DND-41 (cell line): ENCODE results near the gene ANXA2.

ENCODE experiments used
- ATAC-seq: fragments of 200-7000 bp; cut with Tn5 transposase; 3 replicates; pipeline ENCODE4 v1.9.1; 2021; ENCODE audit warnings: low read depth; ENCODE audit not compliant: insufficient read depth
- DNase-seq: peaks from one replicate; pipeline ENCODE4 v3.0.0-alpha.2; 2020
- H2AFZ ChIP-seq: 2 replicates; pipeline ENCODE4 v1.6.0; 2012; ENCODE audit warnings: low read depth, low read length
- H3K27ac ChIP-seq: 2 replicates; pipeline ENCODE4 v1.5.1; 2012; ENCODE audit warnings: low read length, inconsistent platforms
- H3K27me3 ChIP-seq: fragments of 200-600 bp; sonication (generic); 2 replicates; pipeline ENCODE4 v1.6.0; 2012; ENCODE audit warnings: low read length, mild to moderate bottlenecking, inconsistent platforms; ENCODE audit not compliant: insufficient read depth, poor library complexity
- H3K36me3 ChIP-seq: 2 replicates; pipeline ENCODE4 v1.5.1; 2012; ENCODE audit warnings: low read length, inconsistent platforms; ENCODE audit not compliant: insufficient read depth
- H3K4me1 ChIP-seq: 2 replicates; pipeline ENCODE4 v1.5.1; 2012; ENCODE audit warnings: mild to moderate bottlenecking, low read length; ENCODE audit not compliant: insufficient read depth
- H3K4me2 ChIP-seq: 2 replicates; pipeline ENCODE4 v1.6.0; 2012; ENCODE audit warnings: mild to moderate bottlenecking, moderate library complexity, low read length, inconsistent platforms; ENCODE audit not compliant: insufficient read depth
- H3K4me3 ChIP-seq, 2 experiments: fragments of 200-600 bp in 1 of 2; shearing (Covaris generic) in 1 of 2; 2 replicates each; pipeline ENCODE4 v1.5.1; 2012 to 2016; ENCODE audit warnings: inconsistent platforms in 2 of 2, low read length in 2 of 2, mild to moderate bottlenecking in 2 of 2, low read depth in 1 of 2, moderate library complexity in 1 of 2
- H3K79me2 ChIP-seq: 2 replicates; pipeline ENCODE4 v1.6.0; 2012; ENCODE audit warnings: low read length, inconsistent platforms; ENCODE audit not compliant: insufficient read depth
- H3K9ac ChIP-seq: 2 replicates; pipeline ENCODE4 v1.6.0; 2012; ENCODE audit warnings: low read depth, mild to moderate bottlenecking, inconsistent platforms, low read length, moderate library complexity
- H3K9me3 ChIP-seq: 2 replicates; pipeline ENCODE4 v1.5.1; 2012; ENCODE audit warnings: low read length, moderate library complexity, mild to moderate bottlenecking, inconsistent platforms; ENCODE audit not compliant: insufficient read depth, severe bottlenecking
- H4K20me1 ChIP-seq: 2 replicates; pipeline ENCODE4 v1.6.0; 2012; ENCODE audit warnings: low read length; ENCODE audit not compliant: insufficient read depth
- CTCF ChIP-seq: IDR thresholded peaks from 2 replicates; pipeline ENCODE4 v1.5.1; 2012; ENCODE audit warnings: borderline replicate concordance, low read length, moderate library complexity, mild to moderate bottlenecking; ENCODE audit not compliant: poor library complexity, severe bottlenecking; ENCODE audit errors: extremely low read depth
- EZH2 ChIP-seq: IDR thresholded peaks from 3 replicates; pipeline ENCODE4 v1.6.1; 2012; ENCODE audit warnings: borderline replicate concordance, low read depth, mild to moderate bottlenecking, moderate library complexity, low read length, inconsistent platforms; ENCODE audit not compliant: severe bottlenecking

ANXA2 gene

GRCh38 chr15:60428935-60429334, 31.1 kb upstream of the ANXA2 start:
- no peaks in the 10 kb centered on the region for H3K4me1 ChIP-seq
- H3K27ac ChIP-seq, result no peak overlapping the region
- no peak overlapping the region for H3K9ac ChIP-seq
- peaks cover 36% of the 10 kb centered on the region; the same call in 1 of the 2 replicates for H3K36me3 ChIP-seq
- no peaks in the 10 kb centered on the region for H4K20me1 ChIP-seq
- no peak for TF ChIP-seq EZH2
- no peak for TF ChIP-seq CTCF
- ATAC-seq, result no peak
- H2AFZ ChIP-seq, result no peak overlapping the region
- H3K9me3 ChIP-seq, result no peaks in the 10 kb centered on the region
- no peak for DNase-seq
- H3K79me2 ChIP-seq, result no peaks in the 10 kb centered on the region
- H3K4me2 ChIP-seq, result no peak overlapping the region
- no peak overlapping the region for H3K4me3 ChIP-seq
- no peaks in the 10 kb centered on the region for H3K27me3 ChIP-seq

GRCh38 chr15:60426870-60427508, 29.2 kb upstream of the ANXA2 start:
- Histone ChIP-seq H3K4me2 (no peak overlapping the region), H3K27ac (no peak overlapping the region), H3K4me1 (no peaks in the 10 kb centered on the region), H3K4me3 (no peak overlapping the region), H3K27me3 (no peaks in the 10 kb centered on the region), H3K9ac (no peak overlapping the region), H3K9me3 (no peaks in the 10 kb centered on the region), H3K36me3 (peaks cover 47% of the 10 kb centered on the region; the same call in 1 of the 2 replicates), H3K79me2 (no peaks in the 10 kb centered on the region), H4K20me1 (no peaks in the 10 kb centered on the region), H2AFZ (no peak overlapping the region)
- no peak for ATAC-seq
- DNase-seq, result no peak
- TF ChIP-seq EZH2 (no peak), CTCF (no peak)

GRCh38 chr15:60425461-60425860, 27.7 kb upstream of the ANXA2 start:
- no peak overlapping the region for H2AFZ ChIP-seq
- DNase-seq (no peak), ATAC-seq (no peak)
- H3K36me3 ChIP-seq, result peaks cover 44% of the 10 kb centered on the region; the same call in 1 of the 2 replicates
- H4K20me1 ChIP-seq, result no peaks in the 10 kb centered on the region
- TF ChIP-seq CTCF, result no peak
- TF ChIP-seq EZH2, result no peak
- H3K4me3 ChIP-seq, result no peak overlapping the region
- no peak overlapping the region for H3K27ac ChIP-seq
- H3K9me3 ChIP-seq, result no peaks in the 10 kb centered on the region
- H3K79me2 ChIP-seq, result no peaks in the 10 kb centered on the region
- no peak overlapping the region for H3K4me2 ChIP-seq
- no peak overlapping the region for H3K9ac ChIP-seq
- no peaks in the 10 kb centered on the region for H3K4me1 ChIP-seq
- no peaks in the 10 kb centered on the region for H3K27me3 ChIP-seq

GRCh38 chr15:60424006-60424405, 26.2 kb upstream of the ANXA2 start:
- Histone ChIP-seq H3K27ac (no peak overlapping the region), H4K20me1 (no peaks in the 10 kb centered on the region), H3K36me3 (peaks cover 43% of the 10 kb centered on the region; the same call in 1 of the 2 replicates), H3K9me3 (no peaks in the 10 kb centered on the region), H2AFZ (no peak overlapping the region), H3K4me3 (no peak overlapping the region), H3K4me1 (no peaks in the 10 kb centered on the region), H3K9ac (no peak overlapping the region), H3K27me3 (no peaks in the 10 kb centered on the region), H3K4me2 (no peak overlapping the region), H3K79me2 (no peaks in the 10 kb centered on the region)
- DNase-seq (no peak), ATAC-seq (no peak)
- TF ChIP-seq CTCF (no peak), EZH2 (no peak)
